ENCODE data around the gene CLDND1. TPM values are rescaled to one million over a fixed set of nuclear protein-coding genes. Genes with fewer than 3 reads are reported as not detected.

Gene CLDND1
- total and polyA plus RNA-seq, 2 of the 4 experiments (the other 2 are of a cell fraction), result 75.8 to 78.3 TPM

DNA sequence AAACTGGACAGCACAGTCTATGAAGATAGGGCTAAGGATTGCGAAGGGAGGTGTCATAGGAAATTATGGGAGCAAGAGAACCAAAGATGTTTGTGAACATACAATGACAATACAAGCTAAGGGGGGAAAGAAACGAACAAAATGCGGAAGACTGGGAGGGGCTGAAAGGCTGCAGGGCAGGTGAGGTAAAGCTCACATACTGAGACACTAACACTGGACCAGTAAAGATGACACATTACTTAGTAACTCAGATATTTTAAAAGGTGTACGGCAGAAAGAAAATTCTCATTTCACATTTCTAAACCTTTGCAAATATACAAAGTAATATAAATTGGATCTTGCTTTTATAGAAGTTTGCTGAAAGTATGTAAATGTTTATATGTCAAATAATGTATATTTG is 10.1 kb downstream of the CLDND1 start:
- H2BK20ac ChIP-seq (ENCODE audit: low read depth, low read length), result no peak overlapping the region
- H3K79me1 ChIP-seq (ENCODE audit: low read depth in 1 of 2, low read length in 2 of 2), result no peaks in the 10 kb centered on the region; a peak in 1 of 4 replicates
- dilution Hi-C loops (cut with HindIII; ENCODE audit: low sequenced_read_pairs, unreplicated experiment), result no loop called here
- no peak overlapping the region for H4K91ac ChIP-seq (ENCODE audit: insufficient read depth, low read depth, low read length)
- no peak overlapping the region for H3K27ac ChIP-seq (ENCODE audit: insufficient read depth, low read length)
- H4K5ac ChIP-seq (ENCODE audit: low read depth, low read length), result no peak overlapping the region
- no peaks in the 10 kb centered on the region for H3K27me3 ChIP-seq (ENCODE audit: control insufficient read depth, insufficient read depth, low read length)
- H4K8ac ChIP-seq (ENCODE audit: low read depth in 2 of 2, low read length in 2 of 2), result no peak overlapping the region
- CTCF ChIA-PET, result no interaction called here
- WGBS, 2 experiments (ENCODE audit: extremely low coverage in 2 of 2, insufficient read length in 1 of 2), result no CpG with 5 or more reads among the region's 4 CpGs
- no peak overlapping the region for H2AK9ac ChIP-seq (replicated peaks; ENCODE audit: low read depth, low read length, poor library complexity)
- H3K56ac ChIP-seq (ENCODE audit: extremely low read depth, insufficient read depth, low read length), result no peak overlapping the region
- no peak overlapping the region for H2AFZ ChIP-seq (replicated peaks; ENCODE audit: low read length, poor library complexity)
- no peak overlapping the region for H2AK5ac ChIP-seq (ENCODE audit: low read depth, low read length)
- H3K9me1 ChIP-seq (ENCODE audit: insufficient read depth, low read length), result no peaks in the 10 kb centered on the region
- no peak overlapping the region for H3K14ac ChIP-seq (replicated peaks; ENCODE audit: low read depth, low read length)
- H3K36me3 ChIP-seq (ENCODE audit: control insufficient read depth, insufficient read depth, low read length), result peaks cover 8% of the 10 kb centered on the region
- H3K18ac ChIP-seq (ENCODE audit: low read depth, low read length), result no peak overlapping the region
- no peak for DNase-seq
- intact Hi-C loops (cut with micrococcal nuclease), result no loop called here
- no peaks in the 10 kb centered on the region for H3K9me3 ChIP-seq (ENCODE audit: control insufficient read depth, insufficient read depth, low read length)
- in situ Hi-C loops (cut with MboI; ENCODE audit: low sequenced_read_pairs), result no loop called here
- no peaks in the 10 kb centered on the region for H3K4me1 ChIP-seq (ENCODE audit: control insufficient read depth, insufficient read depth, low read length)
- TF ChIP-seq MAZ (IDR thresholded peaks at IDR 0.05; ENCODE audit: borderline replicate concordance, low read depth, low read length), result no peak
- no peak for TF ChIP-seq NFE2L2 (IDR thresholded peaks at IDR 0.05; ENCODE audit: low read depth, low read length)
- TF ChIP-seq, protein P1, sequence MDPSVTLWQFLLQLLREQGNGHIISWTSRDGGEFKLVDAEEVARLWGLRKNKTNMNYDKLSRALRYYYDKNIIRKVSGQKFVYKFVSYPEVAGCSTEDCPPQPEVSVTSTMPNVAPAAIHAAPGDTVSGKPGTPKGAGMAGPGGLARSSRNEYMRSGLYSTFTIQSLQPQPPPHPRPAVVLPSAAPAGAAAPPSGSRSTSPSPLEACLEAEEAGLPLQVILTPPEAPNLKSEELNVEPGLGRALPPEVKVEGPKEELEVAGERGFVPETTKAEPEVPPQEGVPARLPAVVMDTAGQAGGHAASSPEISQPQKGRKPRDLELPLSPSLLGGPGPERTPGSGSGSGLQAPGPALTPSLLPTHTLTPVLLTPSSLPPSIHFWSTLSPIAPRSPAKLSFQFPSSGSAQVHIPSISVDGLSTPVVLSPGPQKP (IDR thresholded peaks at IDR 0.05; ENCODE audit: borderline replicate concordance, low read depth, low read length), result no peak
- TF ChIP-seq MXI1 (IDR thresholded peaks at IDR 0.05; ENCODE audit: borderline replicate concordance, low read depth, low read length), result no peak
- TF ChIP-seq CHD1 (IDR thresholded peaks at IDR 0.05; ENCODE audit: low read depth, low read length), result no peak
- TF ChIP-seq, protein P2, sequence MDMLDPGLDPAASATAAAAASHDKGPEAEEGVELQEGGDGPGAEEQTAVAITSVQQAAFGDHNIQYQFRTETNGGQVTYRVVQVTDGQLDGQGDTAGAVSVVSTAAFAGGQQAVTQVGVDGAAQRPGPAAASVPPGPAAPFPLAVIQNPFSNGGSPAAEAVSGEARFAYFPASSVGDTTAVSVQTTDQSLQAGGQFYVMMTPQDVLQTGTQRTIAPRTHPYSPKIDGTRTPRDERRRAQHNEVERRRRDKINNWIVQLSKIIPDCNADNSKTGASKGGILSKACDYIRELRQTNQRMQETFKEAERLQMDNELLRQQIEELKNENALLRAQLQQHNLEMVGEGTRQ (IDR thresholded peaks at IDR 0.05; ENCODE audit: low read depth, low read length), result no peak
- TF ChIP-seq MAFK (IDR thresholded peaks at IDR 0.05; ENCODE audit: low read depth, low read length), result no peak
- TF ChIP-seq RAD21 (IDR thresholded peaks at IDR 0.05; ENCODE audit: low read length), result no peak
- no peak for TF ChIP-seq RFX5 (IDR thresholded peaks at IDR 0.05; ENCODE audit: low read depth, low read length)
- TF ChIP-seq CEBPB (IDR thresholded peaks at IDR 0.05; ENCODE audit: low read depth, low read length), result no peak
- TF ChIP-seq FOS (IDR thresholded peaks at IDR 0.05; ENCODE audit: low read depth, low read length), result no peak
- TF ChIP-seq, protein P3, sequence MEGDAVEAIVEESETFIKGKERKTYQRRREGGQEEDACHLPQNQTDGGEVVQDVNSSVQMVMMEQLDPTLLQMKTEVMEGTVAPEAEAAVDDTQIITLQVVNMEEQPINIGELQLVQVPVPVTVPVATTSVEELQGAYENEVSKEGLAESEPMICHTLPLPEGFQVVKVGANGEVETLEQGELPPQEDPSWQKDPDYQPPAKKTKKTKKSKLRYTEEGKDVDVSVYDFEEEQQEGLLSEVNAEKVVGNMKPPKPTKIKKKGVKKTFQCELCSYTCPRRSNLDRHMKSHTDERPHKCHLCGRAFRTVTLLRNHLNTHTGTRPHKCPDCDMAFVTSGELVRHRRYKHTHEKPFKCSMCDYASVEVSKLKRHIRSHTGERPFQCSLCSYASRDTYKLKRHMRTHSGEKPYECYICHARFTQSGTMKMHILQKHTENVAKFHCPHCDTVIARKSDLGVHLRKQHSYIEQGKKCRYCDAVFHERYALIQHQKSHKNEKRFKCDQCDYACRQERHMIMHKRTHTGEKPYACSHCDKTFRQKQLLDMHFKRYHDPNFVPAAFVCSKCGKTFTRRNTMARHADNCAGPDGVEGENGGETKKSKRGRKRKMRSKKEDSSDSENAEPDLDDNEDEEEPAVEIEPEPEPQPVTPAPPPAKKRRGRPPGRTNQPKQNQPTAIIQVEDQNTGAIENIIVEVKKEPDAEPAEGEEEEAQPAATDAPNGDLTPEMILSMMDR (conservative IDR thresholded peaks at IDR 0.05; ENCODE audit: low read depth, low read length), result no peak
- TF ChIP-seq SMC3 (IDR thresholded peaks at IDR 0.05; ENCODE audit: low read depth, low read length), result no peak
- no peak for TF ChIP-seq RCOR1 (IDR thresholded peaks at IDR 0.05; ENCODE audit: insufficient replicate concordance, low read length)
- no peak for TF ChIP-seq POLR2A (IDR thresholded peaks at IDR 0.05; ENCODE audit: low read depth, low read length)
- TF ChIP-seq BHLHE40 (IDR thresholded peaks at IDR 0.05; ENCODE audit: low read depth, low read length), result no peak
- no peak overlapping the region for H3K4me2 ChIP-seq (ENCODE audit: low read depth, low read length)
- H4K20me1 ChIP-seq (ENCODE audit: insufficient read depth, low read length), result no peaks in the 10 kb centered on the region
- no peak overlapping the region for H3K4me3 ChIP-seq (ENCODE audit: insufficient read depth, low read depth, low read length)
- H2BK15ac ChIP-seq (ENCODE audit: low read depth, low read length), result no peak overlapping the region
- no peak overlapping the region for H3K23ac ChIP-seq (ENCODE audit: low read depth, low read length)
- no peak for ATAC-seq (ENCODE audit: low read depth)
- H2BK120ac ChIP-seq (ENCODE audit: low read depth, low read length), result no peak overlapping the region
- no peak overlapping the region for H3K9ac ChIP-seq (ENCODE audit: low read depth, low read length)
- H2BK5ac ChIP-seq (ENCODE audit: low read depth, low read length, poor library complexity, severe bottlenecking), result no peak overlapping the region
- BruUV-seq (replicated peaks), result no TSS peak
- no peak overlapping the region for H3K4ac ChIP-seq (ENCODE audit: low read depth, low read length)
- POLR2A ChIA-PET (ENCODE audit: unreplicated experiment), result no interaction called here

Measured in IMR-90 (cell line).